ENCODE data around the gene CERS3.

GRCh38 chr15:100384108-100384410 is 144.7 kb downstream of the CERS3 start:
- TF ChIP-seq CTCF (IDR thresholded peaks at IDR 0.05) (no peak), POLR2A (IDR thresholded peaks at IDR 0.05) (no peak)
